Stimulated activated memory B cell treated with anti-CD40 and anti-IgM and Interleukin-4, amounts not matched to agents 10 μg/mL and 1 μg/mL and 100 μg/mL, for 72 hours (primary cell): ENCODE data around the gene FLT1.

Source experiments
- ATAC-seq: fragments of 150-1000 bp; cut with Tn5 transposase; 2 replicates; pipeline ENCODE4 v1.10.0; 2021
- H3K27ac Mint-ChIP-seq: one replicate; pipeline ENCODE4 v1.8.0; 2022; ENCODE audit warnings: mild to moderate bottlenecking, mixed read lengths
- H3K27me3 Mint-ChIP-seq: one replicate; pipeline ENCODE4 v1.8.0; 2022; ENCODE audit warnings: mixed read lengths
- H3K36me3 Mint-ChIP-seq: one replicate; pipeline ENCODE4 v1.8.0; 2022; ENCODE audit warnings: mixed read lengths
- H3K4me1 Mint-ChIP-seq: one replicate; pipeline ENCODE4 v1.8.0; 2022; ENCODE audit warnings: mixed read lengths
- H3K4me3 Mint-ChIP-seq: one replicate; pipeline ENCODE4 v1.8.0; 2022; ENCODE audit warnings: mild to moderate bottlenecking, moderate library complexity, mixed read lengths
- H3K9me3 Mint-ChIP-seq: one replicate; pipeline ENCODE4 v1.8.0; 2022; ENCODE audit warnings: mixed read lengths

Gene FLT1

GRCh38 chr13:28316129-28316528 is 178.8 kb downstream of the FLT1 start:
- no peaks in the 10 kb centered on the region for H3K4me1 Mint-ChIP-seq
- no peak overlapping the region for H3K27ac Mint-ChIP-seq
- no peaks in the 10 kb centered on the region for H3K36me3 Mint-ChIP-seq
- H3K9me3 Mint-ChIP-seq: no peaks in the 10 kb centered on the region
- no peaks in the 10 kb centered on the region for H3K27me3 Mint-ChIP-seq
- H3K4me3 Mint-ChIP-seq: no peak overlapping the region
- ATAC-seq: peak; percentile 10

GRCh38 chr13:28314879-28315278 is 180.0 kb downstream of the FLT1 start:
- H3K4me3 Mint-ChIP-seq: no peak overlapping the region
- H3K36me3 Mint-ChIP-seq: no peaks in the 10 kb centered on the region
- no peak overlapping the region for H3K27ac Mint-ChIP-seq
- no peaks in the 10 kb centered on the region for H3K9me3 Mint-ChIP-seq
- no peaks in the 10 kb centered on the region for H3K4me1 Mint-ChIP-seq
- no peak for ATAC-seq
- H3K27me3 Mint-ChIP-seq: no peaks in the 10 kb centered on the region

GRCh38 chr13:28313579-28313978 is 181.3 kb downstream of the FLT1 start:
- Mint-ChIP-seq H3K4me3 (no peak overlapping the region), H3K27me3 (no peaks in the 10 kb centered on the region), H3K9me3 (no peaks in the 10 kb centered on the region), H3K27ac (no peak overlapping the region), H3K4me1 (no peaks in the 10 kb centered on the region), H3K36me3 (no peaks in the 10 kb centered on the region)
- ATAC-seq: no peak

- Mint-ChIP-seq H3K4me1 (peaks cover 5% of the 10 kb centered on the region), H3K9me3 (no peaks in the 10 kb centered on the region), H3K4me3 (no peak overlapping the region), H3K27me3 (no peaks in the 10 kb centered on the region), H3K27ac (no peak overlapping the region), H3K36me3 (no peaks in the 10 kb centered on the region)
- no peak for ATAC-seq
These were observed 188.6 kb downstream of the FLT1 start for GRCh38 chr13:28306325-28306724.

GRCh38 chr13:28301839-28302238 is 193.1 kb downstream of the FLT1 start:
- Mint-ChIP-seq H3K27me3 (no peaks in the 10 kb centered on the region), H3K36me3 (no peaks in the 10 kb centered on the region), H3K4me3 (no peak overlapping the region), H3K4me1 (peaks cover 24% of the 10 kb centered on the region), H3K9me3 (no peaks in the 10 kb centered on the region), H3K27ac (no peak overlapping the region)
- no peak for ATAC-seq

GRCh38 chr13:28299916-28300315 is 195.0 kb downstream of the FLT1 start:
- H3K4me3 Mint-ChIP-seq: no peak overlapping the region
- no peaks in the 10 kb centered on the region for H3K9me3 Mint-ChIP-seq
- H3K36me3 Mint-ChIP-seq: peaks cover 12% of the 10 kb centered on the region
- H3K27ac Mint-ChIP-seq: no peak overlapping the region
- peaks cover 27% of the 10 kb centered on the region for H3K4me1 Mint-ChIP-seq
- no peak for ATAC-seq
- no peaks in the 10 kb centered on the region for H3K27me3 Mint-ChIP-seq

- no peak for ATAC-seq
- H3K4me3 Mint-ChIP-seq: no peak overlapping the region
- peaks cover 31% of the 10 kb centered on the region for H3K36me3 Mint-ChIP-seq
- H3K27me3 Mint-ChIP-seq: no peaks in the 10 kb centered on the region
- peaks cover 27% of the 10 kb centered on the region for H3K4me1 Mint-ChIP-seq
- H3K27ac Mint-ChIP-seq: no peak overlapping the region
- H3K9me3 Mint-ChIP-seq: no peaks in the 10 kb centered on the region
These were observed 197.6 kb downstream of the FLT1 start for GRCh38 chr13:28297341-28297740.

GRCh38 chr13:28286263-28286662 is 208.7 kb downstream of the FLT1 start:
- H3K9me3 Mint-ChIP-seq: no peaks in the 10 kb centered on the region
- no peak overlapping the region for H3K27ac Mint-ChIP-seq
- H3K4me3 Mint-ChIP-seq: no peak overlapping the region
- H3K36me3 Mint-ChIP-seq: peaks cover 70% of the 10 kb centered on the region
- H3K27me3 Mint-ChIP-seq: no peaks in the 10 kb centered on the region
- no peak for ATAC-seq
- H3K4me1 Mint-ChIP-seq: no peaks in the 10 kb centered on the region

GRCh38 chr13:28283600-28283999 is 211.3 kb downstream of the FLT1 start:
- Mint-ChIP-seq H3K9me3 (no peaks in the 10 kb centered on the region), H3K4me1 (no peaks in the 10 kb centered on the region), H3K4me3 (no peak overlapping the region), H3K27me3 (no peaks in the 10 kb centered on the region), H3K36me3 (peaks cover 73% of the 10 kb centered on the region), H3K27ac (no peak overlapping the region)
- ATAC-seq: no peak

- no peak overlapping the region for H3K27ac Mint-ChIP-seq
- H3K36me3 Mint-ChIP-seq: peaks cover 64% of the 10 kb centered on the region
- no peak overlapping the region for H3K4me3 Mint-ChIP-seq
- no peak for ATAC-seq
- H3K4me1 Mint-ChIP-seq: no peaks in the 10 kb centered on the region
- H3K9me3 Mint-ChIP-seq: no peaks in the 10 kb centered on the region
- H3K27me3 Mint-ChIP-seq: no peaks in the 10 kb centered on the region
These were observed 212.5 kb downstream of the FLT1 start for GRCh38 chr13:28282451-28282850.

- H3K36me3 Mint-ChIP-seq: peaks cover 37% of the 10 kb centered on the region
- peaks cover 8% of the 10 kb centered on the region for H3K4me1 Mint-ChIP-seq
- no peak for ATAC-seq
- no peak overlapping the region for H3K4me3 Mint-ChIP-seq
- H3K27ac Mint-ChIP-seq: no peak overlapping the region
- H3K27me3 Mint-ChIP-seq: no peaks in the 10 kb centered on the region
- no peaks in the 10 kb centered on the region for H3K9me3 Mint-ChIP-seq
These were observed 221.0 kb downstream of the FLT1 start for GRCh38 chr13:28273919-28274318.

GRCh38 chr13:28271056-28271840 is 223.7 kb downstream of the FLT1 start:
- no peak overlapping the region for H3K27ac Mint-ChIP-seq
- H3K9me3 Mint-ChIP-seq: peaks cover 6% of the 10 kb centered on the region
- H3K4me1 Mint-ChIP-seq: peaks cover 22% of the 10 kb centered on the region
- no peak for ATAC-seq
- H3K4me3 Mint-ChIP-seq: no peak overlapping the region
- no peaks in the 10 kb centered on the region for H3K27me3 Mint-ChIP-seq
- H3K36me3 Mint-ChIP-seq: peaks cover 52% of the 10 kb centered on the region

- Mint-ChIP-seq H3K4me3 (no peak overlapping the region), H3K9me3 (peaks cover 6% of the 10 kb centered on the region), H3K4me1 (peaks cover 16% of the 10 kb centered on the region), H3K27me3 (no peaks in the 10 kb centered on the region), H3K27ac (peak overlapping the region; percentile 19), H3K36me3 (peaks cover 45% of the 10 kb centered on the region)
- peak; percentile 98 for ATAC-seq
These were observed 226.1 kb downstream of the FLT1 start for GRCh38 chr13:28268800-28269223.

GRCh38 chr13:28267497-28267896 is 227.4 kb downstream of the FLT1 start:
- H3K27me3 Mint-ChIP-seq: no peaks in the 10 kb centered on the region
- H3K27ac Mint-ChIP-seq: peak overlapping the region; percentile 62
- no peak for ATAC-seq
- H3K36me3 Mint-ChIP-seq: peaks cover 57% of the 10 kb centered on the region
- peaks cover 9% of the 10 kb centered on the region for H3K9me3 Mint-ChIP-seq
- H3K4me1 Mint-ChIP-seq: peaks cover 16% of the 10 kb centered on the region
- H3K4me3 Mint-ChIP-seq: no peak overlapping the region

- Mint-ChIP-seq H3K4me1 (peaks cover 27% of the 10 kb centered on the region), H3K36me3 (peaks cover 53% of the 10 kb centered on the region), H3K27me3 (no peaks in the 10 kb centered on the region), H3K27ac (peak overlapping the region; percentile 7), H3K9me3 (peaks cover 3% of the 10 kb centered on the region), H3K4me3 (no peak overlapping the region)
- ATAC-seq: no peak
These were observed 236.5 kb downstream of the FLT1 start for GRCh38 chr13:28258417-28258816.

GRCh38 chr13:28257305-28257704 is 237.6 kb downstream of the FLT1 start:
- Mint-ChIP-seq H3K36me3 (peaks cover 44% of the 10 kb centered on the region), H3K4me3 (no peak overlapping the region), H3K27ac (no peak overlapping the region), H3K4me1 (peaks cover 27% of the 10 kb centered on the region), H3K27me3 (no peaks in the 10 kb centered on the region), H3K9me3 (no peaks in the 10 kb centered on the region)
- ATAC-seq: no peak
